Neural progenitor cell (in vitro differentiated cells): ENCODE measurements around the gene EVC2. TPM values are rescaled to one million over a fixed set of nuclear protein-coding genes. Genes with fewer than 3 reads are reported as not detected.

ENCODE experiments used
- DNase-seq: peaks from one replicate; pipeline ENCODE4 v3.0.0-alpha.2; 2016; ENCODE audit warnings: low spot score
- H2AFZ ChIP-seq: fragments of 200-600 bp; sonication (generic); replicated peaks from 2 replicates; pipeline ENCODE4 v1.6.1; 2016; ENCODE audit warnings: antibody characterized with exemption
- H3F3A ChIP-seq: fragments of 200-600 bp; sonication (generic); 2 replicates; pipeline ENCODE4 v1.6.1; 2016; ENCODE audit warnings: antibody characterized with exemption, low read depth
- H3K27ac ChIP-seq: fragments of 200-600 bp; sonication (generic); 2 replicates; pipeline ENCODE4 v1.5.1; 2016; ENCODE audit warnings: mild to moderate bottlenecking
- H3K27me3 ChIP-seq: fragments of 200-600 bp; sonication (generic); 2 replicates; pipeline ENCODE4 v1.6.1; 2016; ENCODE audit warnings: mild to moderate bottlenecking, moderate library complexity
- H3K36me3 ChIP-seq: fragments of 200-600 bp; sonication (generic); 2 replicates; pipeline ENCODE4 v1.5.1; 2016
- H3K4me1 ChIP-seq: fragments of 200-600 bp; sonication (generic); 2 replicates; pipeline ENCODE4 v1.6.1; 2016; ENCODE audit warnings: mixed run types
- H3K4me2 ChIP-seq: fragments of 200-600 bp; sonication (generic); 2 replicates; pipeline ENCODE4 v1.6.1; 2016
- H3K4me3 ChIP-seq: fragments of 200-600 bp; sonication (generic); 2 replicates; pipeline ENCODE4 v1.5.1; 2016
- H3K79me2 ChIP-seq: fragments of 200-600 bp; sonication (generic); 2 replicates; pipeline ENCODE4 v1.6.1; 2016; ENCODE audit warnings: low read depth
- H3K9ac ChIP-seq: fragments of 200-600 bp; sonication (generic); 2 replicates; pipeline ENCODE4 v1.6.1; 2016
- H3K9me3 ChIP-seq: fragments of 200-600 bp; sonication (generic); 2 replicates; pipeline ENCODE4 v1.5.1; 2016; ENCODE audit warnings: low read depth
- H4K20me1 ChIP-seq: fragments of 200-600 bp; sonication (generic); 2 replicates; pipeline ENCODE4 v1.6.1; 2016; ENCODE audit warnings: low read depth
- H3K27ac Mint-ChIP-seq: 3 replicates; pipeline ENCODE4 v1.8.0; 2021; ENCODE audit warnings: mixed read lengths
- H3K27me3 Mint-ChIP-seq: 2 replicates; pipeline ENCODE4 v1.8.0; 2022; ENCODE audit warnings: low read depth, mild to moderate bottlenecking, inconsistent platforms, moderate library complexity, mixed read lengths; ENCODE audit not compliant: insufficient read depth
- H3K36me3 Mint-ChIP-seq: 3 replicates; pipeline ENCODE4 v1.8.0; 2021; ENCODE audit warnings: mixed read lengths
- H3K4me1 Mint-ChIP-seq: 3 replicates; pipeline ENCODE4 v1.8.0; 2021; ENCODE audit warnings: mixed read lengths
- H3K4me3 Mint-ChIP-seq: 3 replicates; pipeline ENCODE4 v1.8.0; 2021; ENCODE audit warnings: mild to moderate bottlenecking, moderate library complexity, mixed read lengths
- H3K9me3 Mint-ChIP-seq: 3 replicates; pipeline ENCODE4 v1.8.0; 2020; ENCODE audit warnings: mixed read lengths
- EZH2 ChIP-seq: fragments of 200-600 bp; sonication (generic); IDR thresholded peaks from 2 replicates; pipeline ENCODE4 v1.6.1; 2017; ENCODE audit warnings: antibody characterized with exemption, mild to moderate bottlenecking, moderate library complexity
- EZH2phosphoT487 ChIP-seq: fragments of 200-600 bp; sonication (generic); IDR thresholded peaks from 2 replicates; pipeline ENCODE4 v1.6.1; 2017; ENCODE audit warnings: antibody characterized with exemption
- total RNA-seq: library from RNA; depleted of rRNA; stranded (reverse); fragments of >200 nt; gene quantifications from 2 replicates; pipeline ENCODE4 v1.2.3, GENCODE V29; 2015; ENCODE audit warnings: low replicate concordance
- TF ChIP-seq, protein P1 (sequence below): fragments of 200-600 bp; sonication (generic); IDR thresholded peaks from 2 replicates; pipeline ENCODE4 v1.5.1; 2017; ENCODE audit warnings: antibody characterized with exemption, mild to moderate bottlenecking

The EVC2 gene
- total RNA-seq, 1 donor from 2014 or later, result 6.1 TPM

DNA sequence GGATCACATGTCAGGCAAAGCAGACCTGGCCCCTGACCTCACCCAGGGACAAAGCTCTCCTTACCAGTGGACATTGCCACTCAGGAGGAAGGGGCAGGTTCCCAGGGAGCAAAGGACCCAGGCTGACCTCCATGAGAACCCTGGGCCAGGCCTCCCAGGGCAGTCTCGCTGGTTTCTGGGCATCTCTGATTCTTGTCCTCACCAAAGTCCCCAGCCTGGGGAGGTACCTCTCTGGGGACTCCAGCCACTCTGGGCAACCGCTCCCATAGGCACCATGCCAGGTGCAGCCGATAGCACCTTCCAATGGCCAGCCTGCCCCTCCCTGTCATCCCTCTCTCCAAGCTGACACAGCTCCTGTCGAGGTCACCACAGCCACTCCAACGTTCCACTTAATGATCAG, 7.9 kb downstream of the EVC2 start:
- H3F3A ChIP-seq, result no peaks in the 10 kb centered on the region
- H3K4me2 ChIP-seq, result no peak overlapping the region
- H3K9me3 ChIP-seq, result no peaks in the 10 kb centered on the region
- no peaks in the 10 kb centered on the region for H3K79me2 ChIP-seq
- Mint-ChIP-seq H3K36me3 (peaks cover 4% of the 10 kb centered on the region), H3K4me3 (no peak overlapping the region), H3K4me1 (no peaks in the 10 kb centered on the region), H3K27ac (no peak overlapping the region), H3K9me3 (peaks cover 13% of the 10 kb centered on the region), H3K27me3 (no peaks in the 10 kb centered on the region)
- H3K36me3 ChIP-seq, result no peaks in the 10 kb centered on the region
- H3K9ac ChIP-seq, result no peak overlapping the region
- no peaks in the 10 kb centered on the region for H3K27me3 ChIP-seq
- H3K4me1 ChIP-seq, result no peaks in the 10 kb centered on the region
- no peak overlapping the region for H2AFZ ChIP-seq
- H3K27ac ChIP-seq, result no peak overlapping the region
- no peaks in the 10 kb centered on the region for H4K20me1 ChIP-seq
- DNase-seq, result no peak
- no peak overlapping the region for H3K4me3 ChIP-seq
- TF ChIP-seq EZH2 (no peak), EZH2phosphoT487 (no peak)
- TF ChIP-seq, protein P1, sequence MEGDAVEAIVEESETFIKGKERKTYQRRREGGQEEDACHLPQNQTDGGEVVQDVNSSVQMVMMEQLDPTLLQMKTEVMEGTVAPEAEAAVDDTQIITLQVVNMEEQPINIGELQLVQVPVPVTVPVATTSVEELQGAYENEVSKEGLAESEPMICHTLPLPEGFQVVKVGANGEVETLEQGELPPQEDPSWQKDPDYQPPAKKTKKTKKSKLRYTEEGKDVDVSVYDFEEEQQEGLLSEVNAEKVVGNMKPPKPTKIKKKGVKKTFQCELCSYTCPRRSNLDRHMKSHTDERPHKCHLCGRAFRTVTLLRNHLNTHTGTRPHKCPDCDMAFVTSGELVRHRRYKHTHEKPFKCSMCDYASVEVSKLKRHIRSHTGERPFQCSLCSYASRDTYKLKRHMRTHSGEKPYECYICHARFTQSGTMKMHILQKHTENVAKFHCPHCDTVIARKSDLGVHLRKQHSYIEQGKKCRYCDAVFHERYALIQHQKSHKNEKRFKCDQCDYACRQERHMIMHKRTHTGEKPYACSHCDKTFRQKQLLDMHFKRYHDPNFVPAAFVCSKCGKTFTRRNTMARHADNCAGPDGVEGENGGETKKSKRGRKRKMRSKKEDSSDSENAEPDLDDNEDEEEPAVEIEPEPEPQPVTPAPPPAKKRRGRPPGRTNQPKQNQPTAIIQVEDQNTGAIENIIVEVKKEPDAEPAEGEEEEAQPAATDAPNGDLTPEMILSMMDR, result no peak

DNA sequence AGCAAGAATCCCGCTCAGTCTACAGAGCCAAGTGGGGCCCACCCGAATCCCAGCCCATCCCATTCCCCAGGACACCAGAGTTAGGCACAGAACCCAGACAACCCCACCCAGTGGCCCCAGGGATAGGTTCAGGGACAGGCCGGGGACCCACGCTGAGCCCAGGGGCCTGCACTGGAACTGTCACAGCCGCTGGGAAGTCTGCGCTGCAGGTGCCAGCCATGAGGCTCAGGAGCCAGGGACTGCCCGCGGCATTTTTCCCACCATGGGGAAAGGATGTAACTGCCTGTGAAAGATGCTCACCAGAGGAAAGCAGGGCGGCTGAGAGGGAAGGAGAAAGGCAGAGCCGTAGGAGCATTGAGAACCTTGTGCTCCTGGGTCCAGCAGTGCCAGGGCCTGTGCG, 12.0 kb downstream of the EVC2 start:
- H3K4me1 Mint-ChIP-seq, result no peaks in the 10 kb centered on the region
- peaks cover under 1% of the 10 kb centered on the region for H3K36me3 Mint-ChIP-seq
- Histone ChIP-seq H3K27ac (no peak overlapping the region), H3K4me3 (no peak overlapping the region), H2AFZ (no peak overlapping the region), H3F3A (no peaks in the 10 kb centered on the region), H3K9me3 (no peaks in the 10 kb centered on the region), H3K4me1 (no peaks in the 10 kb centered on the region), H3K79me2 (no peaks in the 10 kb centered on the region), H3K9ac (no peak overlapping the region), H3K36me3 (no peaks in the 10 kb centered on the region), H3K4me2 (no peak overlapping the region), H3K27me3 (no peaks in the 10 kb centered on the region), H4K20me1 (no peaks in the 10 kb centered on the region)
- no peaks in the 10 kb centered on the region for H3K27me3 Mint-ChIP-seq
- no peak for DNase-seq
- no peak overlapping the region for H3K4me3 Mint-ChIP-seq
- no peaks in the 10 kb centered on the region for H3K9me3 Mint-ChIP-seq
- no peak overlapping the region for H3K27ac Mint-ChIP-seq
- TF ChIP-seq EZH2phosphoT487 (no peak), EZH2 (no peak)
- TF ChIP-seq, protein P1, result no peak

DNA sequence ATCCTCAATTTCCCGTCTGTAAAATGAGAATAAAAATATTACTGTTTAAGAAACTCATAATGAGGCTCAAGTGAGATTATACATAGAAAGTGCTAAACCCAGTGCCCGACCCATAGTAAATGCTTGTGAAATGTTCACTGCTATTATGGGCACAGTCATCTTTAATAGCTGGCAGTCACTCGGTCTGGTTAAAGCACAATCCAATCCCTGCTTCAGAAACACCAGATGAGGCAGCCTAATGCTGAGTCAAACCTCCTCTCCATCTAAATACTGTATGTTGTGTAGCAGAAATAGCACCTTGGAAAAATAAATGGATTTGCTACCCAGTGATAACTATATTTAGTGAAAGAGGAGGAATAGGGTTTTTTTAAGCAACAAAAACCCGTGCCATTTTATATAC, 14.5 kb downstream of the EVC2 start:
- Histone ChIP-seq H3K4me1 (no peaks in the 10 kb centered on the region), H3K27ac (no peak overlapping the region), H3K36me3 (no peaks in the 10 kb centered on the region), H3K9ac (no peak overlapping the region), H3K27me3 (no peaks in the 10 kb centered on the region), H3K79me2 (no peaks in the 10 kb centered on the region), H4K20me1 (no peaks in the 10 kb centered on the region), H3K9me3 (no peaks in the 10 kb centered on the region), H2AFZ (no peak overlapping the region), H3K4me2 (no peak overlapping the region), H3F3A (no peaks in the 10 kb centered on the region), H3K4me3 (no peak overlapping the region)
- H3K27me3 Mint-ChIP-seq, result no peaks in the 10 kb centered on the region
- H3K4me3 Mint-ChIP-seq, result no peak overlapping the region
- H3K27ac Mint-ChIP-seq, result no peak overlapping the region
- peaks cover 2% of the 10 kb centered on the region for H3K36me3 Mint-ChIP-seq
- no peak for TF ChIP-seq EZH2phosphoT487
- TF ChIP-seq EZH2, result no peak
- TF ChIP-seq, protein P1, result no peak
- no peaks in the 10 kb centered on the region for H3K9me3 Mint-ChIP-seq
- peaks cover 12% of the 10 kb centered on the region for H3K4me1 Mint-ChIP-seq
- no peak for DNase-seq
